ENCODE data around the gene RWDD4.

DNA sequence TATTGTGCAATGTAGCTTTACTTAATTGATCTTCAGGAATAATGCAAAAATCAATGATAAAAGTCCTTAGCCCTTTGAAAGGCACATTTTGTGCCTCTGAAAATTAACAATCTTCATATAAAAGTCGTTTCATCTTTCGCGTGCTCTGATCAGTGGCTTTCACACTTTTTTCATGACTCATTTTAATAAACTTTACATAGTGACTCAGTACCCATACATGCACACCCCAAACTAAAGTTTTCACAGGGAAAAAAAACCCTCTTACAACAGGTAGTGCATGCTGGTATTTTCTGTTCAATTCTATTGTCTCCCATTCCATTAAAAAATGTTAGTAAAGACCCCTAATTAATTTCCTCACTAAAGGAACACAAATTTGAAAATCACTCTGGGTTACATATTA, 21.5 kb downstream of the RWDD4 start:
- TF ChIP-seq POLR2A (IDR thresholded peaks at IDR 0.05) (no peak), POLR2AphosphoS5 (IDR thresholded peaks at IDR 0.05) (no peak)
- TF ChIP-seq, protein P1, sequence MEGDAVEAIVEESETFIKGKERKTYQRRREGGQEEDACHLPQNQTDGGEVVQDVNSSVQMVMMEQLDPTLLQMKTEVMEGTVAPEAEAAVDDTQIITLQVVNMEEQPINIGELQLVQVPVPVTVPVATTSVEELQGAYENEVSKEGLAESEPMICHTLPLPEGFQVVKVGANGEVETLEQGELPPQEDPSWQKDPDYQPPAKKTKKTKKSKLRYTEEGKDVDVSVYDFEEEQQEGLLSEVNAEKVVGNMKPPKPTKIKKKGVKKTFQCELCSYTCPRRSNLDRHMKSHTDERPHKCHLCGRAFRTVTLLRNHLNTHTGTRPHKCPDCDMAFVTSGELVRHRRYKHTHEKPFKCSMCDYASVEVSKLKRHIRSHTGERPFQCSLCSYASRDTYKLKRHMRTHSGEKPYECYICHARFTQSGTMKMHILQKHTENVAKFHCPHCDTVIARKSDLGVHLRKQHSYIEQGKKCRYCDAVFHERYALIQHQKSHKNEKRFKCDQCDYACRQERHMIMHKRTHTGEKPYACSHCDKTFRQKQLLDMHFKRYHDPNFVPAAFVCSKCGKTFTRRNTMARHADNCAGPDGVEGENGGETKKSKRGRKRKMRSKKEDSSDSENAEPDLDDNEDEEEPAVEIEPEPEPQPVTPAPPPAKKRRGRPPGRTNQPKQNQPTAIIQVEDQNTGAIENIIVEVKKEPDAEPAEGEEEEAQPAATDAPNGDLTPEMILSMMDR (IDR thresholded peaks at IDR 0.05): no peak

Measured in prostate gland (tissue), 2 donors.